HEK293 (cell line): ENCODE results near the gene DMBT1.

Experiments
- CTCF ChIA-PET: fragments of 350-600 bp; formaldehyde crosslinking; extraction: SDS; loops from one replicate; lab custom pipeline; 2021; ENCODE audit warnings: antibody characterized with exemption; lab: Yijun Ruan, JAX
- POLR2A ChIA-PET: fragments of 300-600 bp; formaldehyde crosslinking; extraction: SDS; loops from one replicate; lab custom pipeline; 2020; ENCODE audit warnings: antibody characterized with exemption, inconsistent platforms; lab: Yijun Ruan, JAX
- H3K27ac ChIP-seq: fragments of 200-500 bp; sonication (Bioruptor generic); 2 replicates; pipeline ENCODE4 v1.5.1; 2014; ENCODE audit warnings: low read depth, low read length, control low read depth, inconsistent platforms; ENCODE audit errors: extremely low read depth
- H3K36me3 ChIP-seq, 2 experiments: fragments of 200-500 bp in 1 of 2; sonication (Bioruptor generic) in 1 of 2; 1 replicate in 1 of 2; 2 replicates in 1 of 2; pipeline ENCODE4 v1.5.1; 2014 to 2017; ENCODE audit warnings: inconsistent platforms in 2 of 2, low read length in 2 of 2; ENCODE audit not compliant: control insufficient read depth in 2 of 2, insufficient read depth in 1 of 2
- H3K4me1 ChIP-seq: fragments of 200-500 bp; sonication (Bioruptor generic); 2 replicates; pipeline ENCODE4 v1.5.1; 2014; ENCODE audit warnings: mild to moderate bottlenecking, low read length, inconsistent platforms; ENCODE audit not compliant: control insufficient read depth, insufficient read depth
- H3K4me3 ChIP-seq: 2 replicates; pipeline ENCODE4 v1.5.1; 2011; ENCODE audit warnings: low read depth, mild to moderate bottlenecking, control low read depth, low read length, moderate library complexity
- H3K9me3 ChIP-seq: fragments of 200-500 bp; sonication (Bioruptor generic); 2 replicates; pipeline ENCODE4 v1.5.1; 2014; ENCODE audit warnings: low read depth, low read length, inconsistent platforms; ENCODE audit not compliant: control insufficient read depth, insufficient read depth
- OSR2 ChIP-seq: fragments of 450-650 bp; formaldehyde crosslinking; IDR thresholded peaks from 2 replicates; pipeline ENCODE4 v1.5.1; 2016; ENCODE audit warnings: missing biosample characterization, missing genetic modification characterization
- PRDM10 ChIP-seq: fragments of 450-650 bp; formaldehyde crosslinking; IDR thresholded peaks from 2 replicates; pipeline ENCODE4 v1.5.1; 2016; ENCODE audit warnings: missing biosample characterization, missing genetic modification characterization
- SALL2 ChIP-seq: fragments of 450-650 bp; formaldehyde crosslinking; IDR thresholded peaks from 2 replicates; pipeline ENCODE4 v1.5.0; 2017; ENCODE audit warnings: missing biosample characterization, mild to moderate bottlenecking, missing genetic modification characterization, borderline replicate concordance
- SCRT2 ChIP-seq: fragments of 450-650 bp; formaldehyde crosslinking; IDR thresholded peaks from 2 replicates; pipeline ENCODE4 v1.5.1; 2016; ENCODE audit warnings: missing biosample characterization, missing genetic modification characterization
- ZIC2 ChIP-seq: fragments of 450-650 bp; formaldehyde crosslinking; IDR thresholded peaks from 2 replicates; pipeline ENCODE4 v1.5.1; 2016; ENCODE audit warnings: missing biosample characterization, missing genetic modification characterization
- ZNF10 ChIP-seq: fragments of 450-650 bp; formaldehyde crosslinking; IDR thresholded peaks from 2 replicates; pipeline ENCODE4 v1.5.1; 2017; ENCODE audit warnings: missing biosample characterization, missing genetic modification characterization
- ZNF112 ChIP-seq: fragments of 450-650 bp; formaldehyde crosslinking; IDR thresholded peaks from 2 replicates; pipeline ENCODE4 v1.5.0; 2017; ENCODE audit warnings: missing biosample characterization, missing genetic modification characterization
- ZNF114 ChIP-seq: fragments of 450-650 bp; formaldehyde crosslinking; IDR thresholded peaks from 2 replicates; pipeline ENCODE4 v1.5.0; 2017; ENCODE audit warnings: missing biosample characterization, missing genetic modification characterization
- ZNF223 ChIP-seq: fragments of 450-650 bp; formaldehyde crosslinking; IDR thresholded peaks from 2 replicates; pipeline ENCODE4 v1.5.1; 2016; ENCODE audit warnings: missing biosample characterization, missing genetic modification characterization
- ZNF23 ChIP-seq: fragments of 450-650 bp; formaldehyde crosslinking; IDR thresholded peaks from 2 replicates; pipeline ENCODE4 v1.5.1; 2016; ENCODE audit warnings: missing biosample characterization, missing genetic modification characterization, borderline replicate concordance
- ZNF354C ChIP-seq: fragments of 450-650 bp; formaldehyde crosslinking; IDR thresholded peaks from 2 replicates; pipeline ENCODE4 v1.5.1; 2016; ENCODE audit warnings: missing biosample characterization, missing genetic modification characterization, low read depth, borderline replicate concordance
- ZNF366 ChIP-seq: fragments of 450-650 bp; formaldehyde crosslinking; conservative IDR thresholded peaks from 2 replicates; pipeline ENCODE4 v1.5.1; 2016; ENCODE audit warnings: missing biosample characterization, missing genetic modification characterization
- ZNF544 ChIP-seq: fragments of 450-650 bp; formaldehyde crosslinking; IDR thresholded peaks from 2 replicates; pipeline ENCODE4 v1.5.0; 2017; ENCODE audit warnings: missing biosample characterization, missing genetic modification characterization
- ZNF654 ChIP-seq: fragments of 450-650 bp; formaldehyde crosslinking; IDR thresholded peaks from 2 replicates; pipeline ENCODE4 v1.5.1; 2016; ENCODE audit warnings: low read depth, missing biosample characterization, missing genetic modification characterization
- ZNF658 ChIP-seq: fragments of 450-650 bp; formaldehyde crosslinking; IDR thresholded peaks from 2 replicates; pipeline ENCODE4; 2016; ENCODE audit warnings: missing biosample characterization, missing genetic modification characterization
- ZNF677 ChIP-seq: fragments of 450-650 bp; IDR thresholded peaks from 2 replicates; pipeline ENCODE4 v1.5.0; 2018; ENCODE audit warnings: missing biosample characterization, mild to moderate bottlenecking, missing genetic modification characterization, moderate library complexity
- ZNF792 ChIP-seq: fragments of 450-650 bp; formaldehyde crosslinking; IDR thresholded peaks from 2 replicates; pipeline ENCODE4 v1.5.1; 2016; ENCODE audit warnings: missing biosample characterization, missing genetic modification characterization
- TF ChIP-seq, protein P1 (sequence below): fragments of 450-650 bp; formaldehyde crosslinking; IDR thresholded peaks from 2 replicates; pipeline ENCODE4 v1.5.1; 2016; ENCODE audit warnings: missing biosample characterization, missing genetic modification characterization

DMBT1 gene

GRCh38 chr10:122521011-122521410 is 39.5 kb upstream of the DMBT1 start (continued):
- no peak for TF ChIP-seq ZNF354C
- TF ChIP-seq ZNF677 (tag by site-specific recombination): no peak
- TF ChIP-seq ZNF366 (tag by site-specific recombination): no peak
- TF ChIP-seq, protein P1, sequence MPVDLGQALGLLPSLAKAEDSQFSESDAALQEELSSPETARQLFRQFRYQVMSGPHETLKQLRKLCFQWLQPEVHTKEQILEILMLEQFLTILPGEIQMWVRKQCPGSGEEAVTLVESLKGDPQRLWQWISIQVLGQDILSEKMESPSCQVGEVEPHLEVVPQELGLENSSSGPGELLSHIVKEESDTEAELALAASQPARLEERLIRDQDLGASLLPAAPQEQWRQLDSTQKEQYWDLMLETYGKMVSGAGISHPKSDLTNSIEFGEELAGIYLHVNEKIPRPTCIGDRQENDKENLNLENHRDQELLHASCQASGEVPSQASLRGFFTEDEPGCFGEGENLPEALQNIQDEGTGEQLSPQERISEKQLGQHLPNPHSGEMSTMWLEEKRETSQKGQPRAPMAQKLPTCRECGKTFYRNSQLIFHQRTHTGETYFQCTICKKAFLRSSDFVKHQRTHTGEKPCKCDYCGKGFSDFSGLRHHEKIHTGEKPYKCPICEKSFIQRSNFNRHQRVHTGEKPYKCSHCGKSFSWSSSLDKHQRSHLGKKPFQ (tag by site-specific recombination): no peak
- TF ChIP-seq SCRT2 (tag by site-specific recombination): no peak
- no peak for TF ChIP-seq ZNF658 (tag by site-specific recombination)
- TF ChIP-seq ZNF10: no peak
- no peak for TF ChIP-seq OSR2 (tag by site-specific recombination)
- no peak for TF ChIP-seq SALL2 (tag by site-specific recombination)
- TF ChIP-seq ZIC2 (tag by site-specific recombination): no peak
- TF ChIP-seq ZNF792 (tag by site-specific recombination): no peak
- no peak for TF ChIP-seq ZNF23 (tag by site-specific recombination)
- no peak for TF ChIP-seq ZNF114 (tag by site-specific recombination)
- TF ChIP-seq ZNF112 (tag by site-specific recombination): no peak

DNA sequence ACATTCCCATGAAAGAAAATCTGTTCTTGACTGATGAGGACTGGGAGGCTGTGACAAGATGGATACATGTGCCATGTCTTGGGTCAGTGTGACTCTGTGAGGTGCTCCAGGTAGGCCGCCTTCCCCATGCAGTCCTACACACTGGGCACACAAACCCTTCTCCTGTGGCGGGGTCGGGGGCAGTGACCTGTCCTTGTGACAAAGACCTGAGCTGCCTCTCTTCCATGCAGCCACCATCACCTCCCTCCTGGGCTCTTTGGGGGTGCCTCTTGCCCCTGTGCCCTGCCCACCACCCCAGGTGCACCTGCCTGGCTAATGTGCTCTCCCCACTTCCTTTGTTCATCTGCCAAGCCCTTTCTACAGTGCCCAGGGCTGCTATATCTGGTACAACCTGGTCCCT is 35.7 kb upstream of the DMBT1 start:
- no peak for TF ChIP-seq ZNF544 (tag by site-specific recombination)
- TF ChIP-seq ZNF223 (tag by site-specific recombination): no peak
- Histone ChIP-seq H3K27ac (no peak overlapping the region), H3K4me1 (no peaks in the 10 kb centered on the region), H3K4me3 (no peak overlapping the region), H3K9me3 (no peaks in the 10 kb centered on the region), H3K36me3 (no peaks in the 10 kb centered on the region)
- POLR2A ChIA-PET: no interaction called here
- CTCF ChIA-PET: interaction anchor here (1.3 kb wide), 1 partner anchor 42 kb away, joined by 3 read pairs; no protein-coding TSS in a partner anchor

DNA sequence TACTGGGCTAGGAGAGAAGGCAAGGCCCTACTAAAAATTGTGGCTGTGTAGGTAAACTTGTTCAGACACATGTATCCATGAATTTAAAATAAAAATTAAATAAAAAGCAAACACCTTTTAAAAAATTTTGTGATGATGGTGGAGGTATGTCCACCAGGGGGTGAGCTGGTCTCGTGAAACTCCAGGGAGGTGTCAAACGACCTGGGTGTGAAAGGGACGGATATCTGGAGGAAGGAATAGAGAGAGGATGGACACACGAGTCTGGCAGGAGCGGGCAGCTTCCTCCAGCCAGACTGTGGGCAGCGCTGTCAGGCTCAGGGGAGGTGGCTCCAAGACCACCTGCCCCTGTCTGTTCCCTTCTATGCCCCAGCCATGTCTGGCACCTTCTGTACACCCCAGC is 34.8 kb upstream of the DMBT1 start:
- Histone ChIP-seq H3K9me3 (no peaks in the 10 kb centered on the region), H3K4me1 (no peaks in the 10 kb centered on the region), H3K4me3 (no peak overlapping the region), H3K36me3 (no peaks in the 10 kb centered on the region), H3K27ac (no peak overlapping the region)
- TF ChIP-seq ZNF654 (tag by site-specific recombination): peak; percentile 8; the same call in 1 of the 2 replicates
- TF ChIP-seq PRDM10: no peak
- POLR2A ChIA-PET: no interaction called here
- CTCF ChIA-PET: interaction anchor here (0.8 to 1.3 kb wide), 2 partner anchors 39 to 41 kb away, joined by 3 read pairs; no protein-coding TSS in a partner anchor
